Measurements from ENCODE around the gene NEDD4. TPM values are rescaled to one million over a fixed set of nuclear protein-coding genes. Genes with fewer than 3 reads are reported as not detected.

The NEDD4 gene
- polyA plus RNA-seq, 1 donor from 2014 or later: 1.6 TPM

GRCh38 chr15:55873024-55873720 is 120.2 kb downstream of the NEDD4 start:
- no peak overlapping the region for H3K9ac ChIP-seq (ENCODE audit: low read length)
- H2AFZ ChIP-seq (ENCODE audit: low read depth, low read length): no peak overlapping the region
- no peaks in the 10 kb centered on the region for H3K9me2 ChIP-seq (ENCODE audit: insufficient read depth, low read length)
- H3K9me3 ChIP-seq (ENCODE audit: low read length): no peaks in the 10 kb centered on the region
- H3K4me3 ChIP-seq (ENCODE audit: low read length): no peak overlapping the region
- no peak overlapping the region for H3K4me2 ChIP-seq (ENCODE audit: low read length)
- H3K27me3 ChIP-seq (ENCODE audit: insufficient read depth, low read depth, low read length): no peaks in the 10 kb centered on the region
- H3K27ac ChIP-seq (ENCODE audit: low read length): no peak overlapping the region
- H3K36me3 ChIP-seq (ENCODE audit: insufficient read depth, low read length): no peaks in the 10 kb centered on the region
- H3F3A ChIP-seq (ENCODE audit: insufficient read depth, low read length, poor library complexity, severe bottlenecking): no peaks in the 10 kb centered on the region
- no peaks in the 10 kb centered on the region for H4K20me1 ChIP-seq (ENCODE audit: insufficient read depth)
- no peak for TF ChIP-seq REST (IDR thresholded peaks at IDR 0.05; ENCODE audit: borderline replicate concordance)
- H3K79me2 ChIP-seq (replicated peaks; ENCODE audit: insufficient read depth, low read length): no peaks in the 10 kb centered on the region

GRCh38 chr15:55872471-55872870 is 120.9 kb downstream of the NEDD4 start:
- Histone ChIP-seq H4K20me1 (ENCODE audit: insufficient read depth) (no peaks in the 10 kb centered on the region), H3K27me3 (ENCODE audit: insufficient read depth, low read depth, low read length) (no peaks in the 10 kb centered on the region), H3K27ac (ENCODE audit: low read length) (no peak overlapping the region), H3K36me3 (ENCODE audit: insufficient read depth, low read length) (no peaks in the 10 kb centered on the region), H3F3A (ENCODE audit: insufficient read depth, low read length, poor library complexity, severe bottlenecking) (no peaks in the 10 kb centered on the region), H3K79me2 (replicated peaks; ENCODE audit: insufficient read depth, low read length) (no peaks in the 10 kb centered on the region), H3K4me2 (ENCODE audit: low read length) (no peak overlapping the region), H3K9me2 (ENCODE audit: insufficient read depth, low read length) (no peaks in the 10 kb centered on the region), H3K4me3 (ENCODE audit: low read length) (no peak overlapping the region), H3K9ac (ENCODE audit: low read length) (no peak overlapping the region), H2AFZ (ENCODE audit: low read depth, low read length) (no peak overlapping the region), H3K9me3 (ENCODE audit: low read length) (no peaks in the 10 kb centered on the region)
- TF ChIP-seq SMC3 (conservative IDR thresholded peaks at IDR 0.05; ENCODE audit: poor library complexity): no peak
- no peak for TF ChIP-seq TAF1 (IDR thresholded peaks at IDR 0.05; ENCODE audit: low read depth)
- TF ChIP-seq EP300 (conservative IDR thresholded peaks at IDR 0.05; ENCODE audit: poor library complexity, severe bottlenecking): no peak
- no peak for TF ChIP-seq RAD21 (conservative IDR thresholded peaks at IDR 0.05)
- no peak for TF ChIP-seq EZH2 (IDR thresholded peaks at IDR 0.05; ENCODE audit: borderline replicate concordance, insufficient read depth, low read length, poor library complexity, severe bottlenecking)
- no peak for TF ChIP-seq MXI1 (conservative IDR thresholded peaks at IDR 0.05; ENCODE audit: poor library complexity, severe bottlenecking)
- TF ChIP-seq CTCF (IDR thresholded peaks at IDR 0.05; ENCODE audit: poor library complexity, severe bottlenecking): no peak
- TF ChIP-seq POLR2AphosphoS5 (IDR thresholded peaks at IDR 0.05): no peak
- no peak for TF ChIP-seq REST (IDR thresholded peaks at IDR 0.05; ENCODE audit: borderline replicate concordance)

Measured in neural cell (in vitro differentiated cells).